Stimulated activated CD4-positive, alpha-beta T cell treated with anti-CD3 and anti-CD28 coated beads, Interleukin-1b, Interleukin-23, amount 100 ng/mL, for 1 hour (primary cell): ENCODE data around the gene ZBED6.
"Not testable (repeated sequence)": the region's sequence is repeated elsewhere in the genome, so short reads cannot be mapped to it uniquely, and the experiment has no call there.

Experiments
- DNase-seq, 2 donors: peaks; one replicate each; pipeline ENCODE4 v3.0.0-alpha.2; 2020; ENCODE audit warnings: low read depth in 2 of 2

Gene ZBED6, protein sequence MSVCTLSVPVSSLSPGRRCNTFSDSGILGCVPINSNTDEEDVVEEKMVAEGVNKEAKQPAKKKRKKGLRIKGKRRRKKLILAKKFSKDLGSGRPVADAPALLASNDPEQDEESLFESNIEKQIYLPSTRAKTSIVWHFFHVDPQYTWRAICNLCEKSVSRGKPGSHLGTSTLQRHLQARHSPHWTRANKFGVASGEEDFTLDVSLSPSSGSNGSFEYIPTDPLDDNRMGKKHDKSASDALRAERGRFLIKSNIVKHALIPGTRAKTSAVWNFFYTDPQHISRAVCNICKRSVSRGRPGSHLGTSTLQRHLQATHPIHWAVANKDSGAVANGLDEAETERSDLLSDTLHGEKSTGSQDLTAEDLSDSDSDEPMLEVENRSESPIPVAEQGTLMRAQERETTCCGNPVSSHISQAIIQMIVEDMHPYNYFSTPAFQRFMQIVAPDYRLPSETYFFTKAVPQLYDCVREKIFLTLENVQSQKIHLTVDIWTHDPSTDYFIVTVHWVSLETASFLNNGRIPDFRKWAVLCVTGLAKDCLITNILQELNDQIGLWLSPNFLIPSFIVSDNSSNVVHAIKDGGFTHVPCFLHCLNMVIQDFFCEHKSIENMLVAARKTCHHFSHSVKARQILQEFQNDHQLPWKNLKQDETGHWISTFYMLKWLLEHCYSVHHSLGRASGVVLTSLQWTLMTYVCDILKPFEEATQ (N-terminal part only)

DNA sequence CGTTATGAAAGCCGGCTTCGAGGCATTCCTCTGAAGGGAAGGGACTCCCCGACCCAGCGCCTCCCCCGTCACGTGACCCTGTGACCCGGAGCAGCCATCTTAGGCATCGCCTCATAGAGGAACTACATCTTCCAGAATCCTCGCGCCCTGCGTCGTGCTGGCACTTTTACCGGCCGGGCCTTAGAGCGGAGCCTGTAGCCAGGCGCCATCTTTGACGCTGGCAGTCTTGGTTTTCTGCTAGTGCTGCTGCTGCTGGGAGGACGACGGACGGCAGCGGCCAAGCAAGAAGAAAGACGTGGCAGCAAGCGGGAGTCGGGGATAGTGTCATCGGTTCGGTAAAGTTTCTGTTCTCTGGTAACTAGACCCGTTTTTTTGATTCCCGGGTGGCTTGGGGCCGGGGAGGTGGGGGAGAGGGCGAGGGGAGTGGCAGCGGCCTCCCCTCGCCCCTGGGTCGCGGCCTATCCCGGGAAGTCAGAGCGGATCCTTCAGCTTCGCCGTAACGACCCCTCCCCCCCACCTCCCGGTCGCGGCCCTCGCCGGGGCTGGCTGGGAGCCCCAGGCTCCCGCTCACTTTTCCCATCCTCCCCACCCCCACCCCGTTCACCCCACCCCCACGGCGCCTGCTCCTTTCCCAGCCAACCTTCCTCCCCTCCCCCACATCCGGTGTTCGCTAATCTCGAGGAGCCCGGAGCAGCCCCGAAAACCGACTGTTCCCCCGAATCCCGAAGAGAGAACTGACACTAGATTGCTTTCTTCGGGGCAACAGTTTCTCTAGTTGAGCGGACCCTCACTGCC lies at the start of gene ZBED6, which contains the start of gene ZC3H11A:
ZBED6 (plus strand) TSS at position 183 of the 795 bp plus-strand sequence. CDS start 1,900 bp downstream, outside the sequence.
ZC3H11A (plus strand) TSS at position 183 of the 795 bp plus-strand sequence. CDS start 21,448 bp downstream, outside the sequence.
- peak; percentile 92 to 94 for DNase-seq

DNA sequence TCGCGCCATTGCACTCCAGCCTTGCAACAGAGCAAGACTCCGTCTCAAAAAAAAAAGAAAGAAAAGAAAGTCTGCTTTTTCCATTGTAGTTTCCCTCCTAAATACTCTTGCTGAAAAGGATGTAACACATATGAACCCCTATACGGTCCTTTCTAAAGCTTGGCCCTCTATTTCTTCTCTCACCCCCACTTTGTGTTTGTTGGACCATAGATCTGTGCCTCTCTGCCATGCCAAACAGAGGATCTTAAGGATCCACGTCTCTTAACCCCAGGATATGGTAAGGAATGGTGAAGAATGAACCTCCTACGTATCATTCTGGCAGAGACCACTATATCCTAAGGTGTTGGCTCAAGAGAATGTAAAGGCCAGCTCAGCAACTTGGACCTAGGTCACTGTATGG lies 49.1 kb upstream of the ZBED6 start:
- DNase-seq = no peak

DNA sequence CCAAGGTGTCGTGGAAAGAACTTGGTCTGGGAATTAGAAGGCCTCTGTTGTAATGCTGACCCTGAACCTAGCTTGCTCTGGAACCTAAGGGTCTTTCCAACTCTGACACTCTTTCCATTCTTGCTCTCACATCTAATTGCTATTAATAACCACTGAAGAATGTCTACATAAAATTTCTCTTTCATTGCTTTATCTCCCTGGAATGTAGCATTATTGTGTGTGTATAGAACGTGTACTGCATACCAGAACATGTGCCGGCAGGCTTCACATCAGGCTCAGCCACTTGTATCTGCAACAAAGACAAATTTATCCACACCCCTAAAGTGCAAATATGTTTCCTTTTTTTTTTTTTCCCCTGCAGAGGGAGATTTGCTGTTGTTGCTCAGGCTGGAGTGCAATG lies 44.4 kb upstream of the ZBED6 start:
- DNase-seq = no peak

DNA sequence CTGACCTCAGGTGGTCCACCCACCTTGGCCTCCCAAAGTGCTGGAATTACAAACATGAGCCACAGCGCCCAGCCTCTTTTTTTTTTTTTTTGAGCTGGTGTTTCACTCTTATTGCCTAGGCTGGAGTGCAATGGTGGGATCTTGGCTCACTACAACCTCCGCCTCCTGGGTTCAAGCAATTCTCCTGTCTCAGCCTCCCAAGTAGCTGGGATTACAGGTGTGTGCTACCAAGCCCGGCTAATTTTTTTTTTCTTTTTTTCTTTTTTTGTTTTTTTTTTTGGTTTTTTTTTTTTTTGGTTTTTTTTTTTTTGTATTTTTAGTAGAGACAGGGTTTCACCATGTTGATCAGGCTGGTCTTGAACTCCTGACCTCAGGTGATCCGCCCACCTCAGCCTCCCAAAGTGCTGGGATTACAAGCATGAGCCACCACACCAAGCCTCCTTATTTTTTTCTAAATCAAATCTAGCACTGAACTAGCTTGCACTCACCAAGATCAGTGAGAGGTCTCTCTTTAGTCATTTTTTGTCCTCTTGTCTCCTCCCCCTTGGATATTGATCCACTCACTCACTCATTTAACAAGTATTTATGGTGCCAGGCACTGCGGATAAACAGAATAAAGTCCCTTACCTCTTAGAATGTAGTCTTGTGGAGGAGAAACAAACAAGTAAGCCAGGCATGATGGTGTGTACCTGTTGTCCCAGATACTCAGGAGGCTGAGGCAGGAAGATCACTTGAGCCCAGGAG lies 43.6 kb upstream of the ZBED6 start:
- DNase-seq = not testable (repeated sequence)

DNA sequence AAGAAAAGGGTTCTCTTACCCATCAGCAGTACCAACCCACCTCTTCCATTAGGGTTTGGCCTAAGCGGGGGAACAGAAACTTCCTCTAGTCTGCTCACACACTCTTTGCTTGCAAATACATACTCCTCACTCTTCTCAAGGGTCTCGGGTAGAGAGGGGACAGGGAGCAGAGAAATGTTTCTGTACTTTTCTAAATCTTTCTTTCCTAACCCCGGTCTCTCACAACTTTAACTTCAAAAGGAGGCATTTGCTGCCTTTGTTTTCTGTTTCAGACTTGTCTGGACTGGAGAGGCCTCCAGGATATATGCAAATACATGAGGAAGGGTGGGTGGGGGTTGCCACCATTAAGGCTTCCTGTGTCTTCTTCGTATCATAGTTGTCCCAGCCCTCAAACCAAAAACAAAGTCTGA lies 41.0 kb upstream of the ZBED6 start:
- DNase-seq = no peak

DNA sequence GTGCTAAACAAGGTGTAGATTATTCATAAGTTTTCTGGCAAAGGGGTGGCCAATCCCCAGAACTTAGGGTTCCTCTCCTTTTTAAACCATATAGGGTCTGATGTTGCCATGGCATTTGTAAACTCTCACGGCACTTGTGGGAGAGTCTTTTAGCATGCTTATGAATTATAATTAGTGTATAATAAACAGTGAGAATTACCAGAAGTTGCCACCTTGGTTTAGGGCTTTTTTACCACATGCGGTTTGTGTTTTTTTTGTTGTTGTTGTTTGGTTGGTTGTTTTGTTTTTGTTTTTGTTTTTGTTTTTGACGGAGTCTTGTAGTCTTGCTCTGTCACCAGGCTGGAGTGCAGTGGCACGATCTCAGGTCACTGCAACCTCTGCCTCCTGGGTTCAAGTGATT lies 39.4 kb upstream of the ZBED6 start:
- no peak for DNase-seq

DNA sequence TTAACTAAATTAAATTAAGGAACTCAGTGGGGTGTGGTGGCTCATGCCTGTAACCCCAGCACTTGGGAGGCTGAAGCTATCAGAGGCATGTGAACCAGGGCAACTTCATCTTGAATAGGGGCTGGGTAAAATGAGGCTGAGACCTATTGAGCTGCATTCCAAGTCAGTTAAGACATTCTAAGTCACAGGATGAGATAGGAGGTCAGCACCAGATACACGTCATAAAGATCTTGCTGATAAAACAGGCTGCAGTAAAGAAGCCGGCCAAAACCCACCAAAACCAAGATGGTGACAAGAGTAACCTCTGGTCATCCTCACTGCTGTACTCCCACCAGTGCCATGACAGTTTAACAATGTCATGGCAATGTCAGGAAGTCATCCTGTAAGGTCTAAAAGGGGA lies 36.7 kb upstream of the ZBED6 start:
- not testable (repeated sequence) for DNase-seq

DNA sequence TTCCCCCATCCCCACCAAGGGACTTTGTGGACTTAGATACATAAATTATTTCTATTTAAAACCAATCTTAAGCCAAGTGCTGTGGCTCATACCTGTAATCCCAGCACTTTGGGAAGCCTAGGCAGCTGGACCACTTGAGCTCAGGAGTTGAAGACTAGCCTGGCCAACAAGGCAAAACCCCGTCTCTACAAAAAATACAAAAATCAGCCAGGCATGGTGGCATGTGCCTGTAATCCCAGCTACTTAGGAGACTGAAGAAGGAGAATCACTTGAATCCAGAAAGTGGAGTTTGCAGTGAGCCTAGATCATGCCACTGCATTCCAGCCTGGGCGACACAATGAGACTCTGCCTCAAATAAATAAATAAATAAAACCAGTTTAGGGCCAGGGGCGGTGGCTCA lies 34.9 kb upstream of the ZBED6 start:
- DNase-seq = no peak

DNA sequence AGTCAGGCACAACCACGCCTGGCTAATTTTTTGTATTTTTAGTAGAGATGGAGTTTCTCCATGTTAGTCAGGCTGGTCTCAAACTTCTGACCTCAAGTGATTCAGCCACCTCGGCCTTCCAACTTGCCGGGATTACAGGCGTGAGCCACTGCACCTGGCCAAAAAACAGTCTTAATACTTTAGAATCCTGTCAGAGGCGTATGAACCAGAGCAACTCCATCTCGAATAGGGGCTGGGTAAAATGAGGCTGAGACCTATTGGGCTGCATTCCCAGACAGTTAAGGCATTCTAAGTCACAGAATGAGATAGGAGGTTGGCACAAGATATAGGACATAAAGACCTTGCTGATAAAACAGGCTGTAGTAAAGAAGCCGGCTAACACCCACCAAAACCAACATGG lies 33.5 kb upstream of the ZBED6 start:
- DNase-seq = not testable (repeated sequence)

DNA sequence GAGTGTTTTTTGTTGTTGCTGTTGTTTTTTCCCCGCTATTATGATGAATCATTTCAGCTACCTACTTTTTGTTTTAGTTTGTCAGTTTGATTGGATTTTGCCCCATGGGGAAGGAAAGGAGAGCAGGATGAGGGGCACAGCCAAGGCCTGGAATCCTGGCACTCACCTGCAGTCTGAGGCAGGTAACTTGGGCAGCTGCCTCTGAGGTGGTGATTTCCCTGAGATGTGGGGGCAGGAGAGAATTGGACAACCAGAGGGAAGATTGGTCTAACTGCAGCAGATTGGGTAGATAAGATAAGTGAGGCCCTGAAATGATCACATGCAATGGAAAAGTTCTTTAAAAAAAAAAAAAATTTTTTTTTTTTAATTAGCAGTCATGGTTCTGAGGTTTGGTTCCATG lies 31.9 kb upstream of the ZBED6 start:
- no peak for DNase-seq

DNA sequence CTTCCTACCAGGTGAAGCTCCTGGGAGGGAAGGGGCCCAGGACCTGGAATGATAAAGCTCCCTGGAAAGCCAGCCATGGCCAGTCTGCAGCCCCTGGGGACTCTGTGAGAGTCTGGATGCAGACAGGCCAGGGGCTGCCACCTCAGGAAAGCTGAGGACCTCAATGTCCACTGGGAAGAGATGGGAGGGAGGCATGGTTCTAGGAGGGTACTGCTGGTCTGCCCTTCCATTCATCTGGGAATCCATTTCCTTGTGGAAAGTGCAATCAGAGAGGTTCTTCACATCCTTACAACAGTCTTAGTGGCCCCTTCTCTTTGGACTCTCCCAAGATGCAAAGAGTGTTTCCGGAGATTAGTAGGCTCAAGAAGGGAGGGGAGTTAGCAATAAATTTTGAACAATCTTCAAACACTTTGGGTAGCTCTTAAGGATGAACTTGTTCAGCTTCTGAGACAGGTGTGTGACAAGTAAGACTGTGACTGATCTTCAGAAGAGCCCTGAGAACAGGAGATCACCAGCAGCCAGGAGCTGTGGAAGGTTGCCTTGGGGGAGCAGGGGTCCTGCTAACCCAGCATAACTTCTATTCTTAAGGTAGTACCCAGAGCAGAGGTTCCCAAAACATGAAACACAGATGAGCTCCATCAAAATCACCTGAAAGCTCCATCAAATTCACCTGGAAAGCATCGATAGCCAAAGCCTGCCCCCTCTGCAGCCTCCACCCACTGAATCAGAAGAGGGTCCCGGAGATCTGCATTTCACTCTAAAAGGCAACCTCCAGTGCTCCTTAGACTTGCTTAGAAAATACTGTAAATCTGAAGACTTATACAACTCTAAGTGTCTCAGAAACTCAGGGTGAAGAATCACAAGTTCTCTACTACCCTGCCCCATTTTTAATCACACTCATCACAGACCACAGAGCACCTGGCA lies 31.1 kb upstream of the ZBED6 start:
- DNase-seq = no peak

DNA sequence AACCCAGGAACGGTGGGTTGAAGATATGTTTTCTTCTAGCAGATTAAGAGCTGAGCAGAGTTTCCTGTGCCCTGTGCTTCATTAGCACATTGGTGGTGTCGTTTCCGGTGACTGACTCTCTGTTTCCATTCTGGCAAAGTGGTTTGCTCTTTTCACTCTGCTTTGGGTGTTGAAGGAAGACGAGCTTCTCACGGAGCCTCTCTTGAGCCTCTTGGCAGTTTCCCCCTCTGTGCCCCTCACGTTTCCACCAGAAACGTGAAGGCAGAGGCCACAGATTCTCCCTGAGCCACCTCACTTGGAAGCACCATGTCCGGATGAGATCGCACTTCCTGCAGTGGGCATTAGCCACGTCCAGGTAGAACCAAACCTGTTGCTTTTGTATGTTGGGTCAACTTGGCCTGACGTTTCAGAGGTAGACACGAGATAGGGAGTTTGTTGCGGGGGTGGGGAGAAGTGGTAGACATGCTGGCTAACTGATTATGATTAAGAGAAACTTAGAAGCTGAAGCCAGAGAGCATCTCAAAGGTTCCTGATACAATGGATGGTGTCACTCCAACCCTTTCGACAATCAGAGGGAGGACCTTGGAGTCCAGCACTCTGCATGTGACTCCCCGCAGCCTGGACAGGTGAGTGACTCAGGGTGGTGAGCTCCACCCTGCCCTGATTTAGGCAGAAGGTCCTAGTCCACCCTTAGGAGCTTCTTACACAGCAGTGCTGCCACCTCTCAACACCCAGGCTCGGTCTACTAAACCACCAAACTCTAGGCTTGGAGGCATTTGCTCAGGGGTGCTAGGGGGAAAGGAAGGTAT lies 30.2 kb upstream of the ZBED6 start, which contains the start of gene LAX1:
LAX1 (plus strand) TSS at position 155 of the 809 bp plus-strand sequence; CDS start at position 538, 383 bp downstream.
- peak; percentile 36 to 60 for DNase-seq

DNA sequence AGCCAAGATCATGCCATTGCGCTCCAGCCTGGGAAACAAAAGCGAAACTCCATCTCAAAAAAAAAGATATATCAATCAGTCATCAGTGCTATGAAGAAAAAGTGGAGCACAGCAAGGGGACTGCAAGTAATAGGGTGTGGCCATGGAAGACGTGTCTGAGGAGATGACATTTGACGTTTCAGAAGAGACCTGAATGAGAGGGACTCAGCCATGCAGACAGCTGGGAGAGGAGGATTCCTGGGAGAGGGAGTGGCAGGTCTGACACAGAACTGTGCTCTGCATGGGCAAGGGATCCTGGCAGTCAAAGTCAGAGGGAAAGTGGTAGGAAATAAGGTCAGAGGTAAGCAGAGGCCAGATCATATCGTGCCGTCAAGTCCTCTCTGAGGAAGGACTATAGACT lies 27.2 kb upstream of the ZBED6 start:
- DNase-seq = no peak

DNA sequence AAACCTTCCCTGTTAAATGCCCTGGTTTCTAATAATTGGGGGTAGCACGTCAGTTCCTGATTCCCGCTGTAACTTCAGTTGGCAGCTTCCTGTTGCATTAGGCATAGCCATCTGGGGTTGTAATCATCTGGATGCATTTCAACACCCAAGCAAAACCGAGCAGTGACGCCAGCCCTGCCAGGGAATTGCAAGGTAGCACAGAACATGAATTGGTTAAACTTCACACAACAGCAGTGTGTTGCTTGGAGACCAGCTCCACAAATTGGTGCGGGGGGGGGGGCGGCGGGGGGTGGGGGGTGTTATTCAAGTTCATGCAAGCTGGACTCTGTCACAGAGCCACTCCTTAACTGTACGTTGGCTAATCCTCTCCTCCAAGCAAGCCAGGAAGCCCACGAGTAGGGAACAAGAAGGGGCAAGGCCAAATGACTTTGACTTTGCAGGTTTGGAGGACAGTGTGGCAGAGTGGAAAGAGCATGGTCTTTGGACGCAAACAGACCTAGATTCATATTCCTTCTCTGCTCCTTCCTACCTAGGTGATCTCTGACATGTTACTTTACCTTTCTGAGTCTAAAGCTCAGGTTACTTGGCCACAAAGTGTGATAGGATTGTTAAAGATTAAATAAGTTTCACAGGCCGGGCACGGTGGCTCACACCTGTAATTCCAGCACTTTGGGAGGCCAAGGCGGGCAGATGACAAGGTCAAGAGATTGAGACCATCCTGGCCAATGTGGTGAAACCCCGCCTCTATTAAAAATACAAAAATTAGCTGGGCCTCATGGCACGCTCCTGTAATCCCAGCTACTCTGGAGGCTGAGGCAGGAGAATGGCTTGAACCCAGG lies 25.7 kb upstream of the ZBED6 start:
- no peak for DNase-seq

DNA sequence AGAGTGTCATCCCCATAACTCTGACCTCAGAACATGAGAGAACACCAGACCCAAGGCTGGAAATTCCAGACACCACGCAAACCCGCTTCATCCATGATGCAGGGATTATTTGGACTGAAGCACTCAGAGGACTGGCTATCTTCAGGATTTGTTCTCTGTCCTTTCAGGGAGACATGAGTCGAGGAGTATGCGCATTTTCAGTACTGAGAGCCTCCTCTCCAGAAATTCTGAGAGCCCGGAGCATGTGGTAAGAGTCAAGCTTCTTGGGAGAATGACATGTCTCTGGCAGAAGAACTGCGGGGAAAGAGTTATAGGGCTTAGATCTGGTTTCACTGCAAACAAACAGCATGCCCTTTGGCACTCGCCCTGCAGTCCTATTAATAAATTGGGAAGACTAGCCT lies 23.5 kb upstream of the ZBED6 start:
- DNase-seq = no peak

DNA sequence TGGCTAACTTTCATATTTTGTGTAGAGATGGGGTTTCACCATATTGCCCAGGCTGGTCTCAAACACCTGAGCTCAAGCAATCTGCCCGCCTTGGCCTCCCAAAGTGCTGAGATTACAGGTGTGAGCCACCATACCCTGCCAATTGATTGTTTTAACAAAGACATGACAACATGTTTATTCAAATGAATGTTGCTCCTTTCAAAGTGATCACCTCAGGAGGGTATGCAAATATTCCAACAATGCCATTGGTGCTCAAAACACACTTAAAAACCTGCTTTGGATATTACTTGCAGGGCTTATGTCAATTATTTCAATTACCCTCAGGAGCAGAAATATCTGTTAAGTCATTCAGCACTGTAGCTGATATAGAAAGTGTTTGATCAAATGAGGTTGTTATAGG lies 22.6 kb upstream of the ZBED6 start:
- DNase-seq = no peak

DNA sequence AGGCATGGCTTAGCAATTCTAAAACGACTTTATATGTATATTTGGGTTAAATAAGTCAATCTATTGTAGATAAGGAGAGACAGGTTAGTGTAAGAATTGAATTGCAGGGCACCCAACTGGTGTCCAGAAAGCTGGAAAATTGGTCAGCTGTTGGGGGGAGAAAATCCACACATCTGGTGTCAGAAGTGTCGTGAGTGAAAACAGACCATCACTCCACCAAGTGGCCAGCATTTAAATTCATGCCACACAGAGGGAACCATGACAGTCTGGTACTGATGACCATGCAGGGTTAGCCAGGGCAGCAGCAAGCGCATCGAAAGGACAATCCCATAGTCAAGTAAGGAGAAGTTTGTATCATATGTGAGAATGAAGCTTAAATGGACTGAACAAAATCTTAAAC lies 18.8 kb upstream of the ZBED6 start:
- no peak for DNase-seq

DNA sequence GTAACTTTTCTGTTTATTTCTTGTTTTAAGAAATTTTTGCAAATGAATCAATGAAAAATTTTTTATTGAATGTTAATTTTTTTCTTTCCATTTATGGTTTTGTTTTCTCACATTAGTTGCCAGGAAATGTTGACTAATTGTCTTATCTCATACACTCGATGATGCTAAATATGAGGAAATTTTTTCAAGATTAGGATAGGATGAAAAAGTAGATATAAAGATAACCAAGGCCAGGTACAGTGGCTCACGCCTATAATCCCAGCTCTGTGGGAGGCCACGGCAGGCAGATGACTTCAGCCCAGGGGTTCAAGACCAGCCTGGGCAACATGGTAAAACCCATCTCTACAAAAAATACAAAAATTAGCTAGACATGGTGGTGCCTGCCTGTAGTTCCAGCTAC lies 17.8 kb upstream of the ZBED6 start:
- DNase-seq = no peak

DNA sequence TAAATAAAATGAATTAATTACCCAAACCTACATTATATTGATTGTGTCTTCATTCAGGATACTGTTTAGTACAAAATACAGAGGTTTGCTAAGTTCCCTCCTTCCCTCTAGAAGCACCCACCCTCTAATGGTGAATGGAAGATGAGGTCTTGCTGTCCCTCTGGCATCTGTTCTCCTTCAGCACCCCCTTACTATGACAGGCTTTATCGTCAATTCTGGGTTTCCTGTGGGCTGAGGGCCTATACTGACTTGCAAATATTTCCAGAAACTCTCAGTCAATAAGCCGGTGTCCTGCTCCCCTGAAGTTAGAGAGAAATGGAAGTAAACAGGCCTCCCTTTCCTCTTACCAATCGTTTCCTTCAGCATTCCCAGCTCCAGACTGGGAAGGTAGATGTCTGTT lies 17.3 kb upstream of the ZBED6 start:
- DNase-seq = no peak
